Testis (tissue), 2 donors: Measurements from ENCODE around the gene STARD5.

ENCODE experiments used
- CTCF ChIP-seq, 3 experiments: fragments of 450-650 bp in 2 of 3; fragments of 200-600 bp in 1 of 3; sonication (generic) in 1 of 3; IDR thresholded peaks; one replicate each; pipeline ENCODE4 v1.5.1; 2016 to 2019; ENCODE audit warnings: antibody characterized with exemption in 3 of 3, mild to moderate bottlenecking in 2 of 3, moderate library complexity in 1 of 3
- POLR2A ChIP-seq: fragments of 450-650 bp; IDR thresholded peaks from one replicate; pipeline ENCODE4 v1.6.1; 2017; ENCODE audit warnings: antibody characterized with exemption, mild to moderate bottlenecking, moderate library complexity

GRCh38 chr15:81288616-81289015 is 35.3 kb downstream of the STARD5 start:
- no peak for TF ChIP-seq POLR2A
- no peak for TF ChIP-seq CTCF (IDR thresholded peaks at IDR 0.05)
